HepG2 (cell line): ENCODE data around the gene MOV10L1. TPM values are rescaled to one million over a fixed set of nuclear protein-coding genes. Genes with fewer than 3 reads are reported as not detected.

Experiments used
- ATAC-seq: fragments of 200-7000 bp; cut with Tn5 transposase; 3 replicates; pipeline ENCODE4 v1.9.1; 2020; ENCODE audit warnings: mild to moderate bottlenecking, moderate library complexity
- BruUV-seq: library from RNA; stranded (reverse); fragments of 400-500 nt; replicated peaks from 2 replicates; lab custom pipeline; 2021; lab: Mats Ljungman, UMichigan
- CTCF ChIA-PET: fragments of 300-600 bp; formaldehyde crosslinking; extraction: SDS; loops from one replicate; lab custom pipeline; 2021; ENCODE audit warnings: low total read pairs, inconsistent platforms, low intra/inter-chr PET ratio; lab: Yijun Ruan, JAX
- POLR2A ChIA-PET: fragments of 350-600 bp; sonication (Branson Sonifier 250); formaldehyde crosslinking; loops from one replicate; lab custom pipeline; 2020; ENCODE audit warnings: antibody characterized with exemption, inconsistent platforms; lab: Yijun Ruan, JAX
- DNase-seq: peaks from one replicate; pipeline ENCODE4 v3.0.0-alpha.2; 2015; ENCODE audit warnings: low spot score
- FAIRE-seq: peaks from 3 replicates; lab custom pipeline; 2011; peaks lifted over from hg19 to GRCh38; lab: Jason Lieb, UNC
- H2AFZ ChIP-seq: one replicate; pipeline ENCODE4 v1.6.1; 2011; ENCODE audit warnings: low read length, inconsistent platforms
- H3K27ac ChIP-seq: fragments of 300-600 bp; 3 replicates; pipeline ENCODE4 v1.8.0; 2011; ENCODE audit warnings: mixed run types, mild to moderate bottlenecking, mixed read lengths, low read length, inconsistent platforms; ENCODE audit not compliant: insufficient read depth; ENCODE audit errors: extremely low read length
- H3K27me3 ChIP-seq, 2 experiments: fragments of 200-600 bp in 1 of 2; 2 replicates in 1 of 2; 3 replicates in 1 of 2; pipeline versions ENCODE4 v1.6.0 to v1.8.0; 2011; ENCODE audit warnings: low read length in 2 of 2, mild to moderate bottlenecking in 2 of 2, moderate library complexity in 2 of 2, inconsistent platforms in 1 of 2; ENCODE audit not compliant: insufficient read depth in 2 of 2, control insufficient read depth in 1 of 2
- H3K36me3 ChIP-seq, 2 experiments: fragments of 200-600 bp in 1 of 2; replicated peaks in 1 of 2; 2 replicates in 1 of 2; 3 replicates in 1 of 2; pipeline versions ENCODE4 v1.5.1 to v1.8.0; 2011; ENCODE audit warnings: low read length in 2 of 2, inconsistent platforms in 1 of 2; ENCODE audit not compliant: insufficient read depth in 2 of 2, control insufficient read depth in 1 of 2
- H3K4me1 ChIP-seq: 2 replicates; pipeline ENCODE4 v1.5.1; 2012; ENCODE audit warnings: low read length, inconsistent platforms; ENCODE audit not compliant: insufficient read depth
- H3K4me2 ChIP-seq: 2 replicates; pipeline ENCODE4 v1.6.0; 2011; ENCODE audit warnings: low read depth, low read length, inconsistent platforms
- H3K4me3 ChIP-seq, 3 experiments: fragments of 200-600 bp in 1 of 3; sonication (generic), shearing (Covaris generic) in 1 of 3; replicated peaks in 1 of 3; 2 replicates each; pipeline ENCODE4 v1.5.1; 2011 to 2016; ENCODE audit warnings: low read length in 3 of 3, inconsistent platforms in 2 of 3, low read depth in 2 of 3, mild to moderate bottlenecking in 2 of 3, control low read depth in 1 of 3, mixed read lengths in 1 of 3; ENCODE audit not compliant: insufficient read depth in 1 of 3
- H3K79me2 ChIP-seq: one replicate; pipeline ENCODE4 v1.6.1; 2011; ENCODE audit warnings: low read length, inconsistent platforms; ENCODE audit not compliant: insufficient read depth
- H3K9ac ChIP-seq: 2 replicates; pipeline ENCODE4 v1.6.0; 2011; ENCODE audit warnings: mild to moderate bottlenecking, low read depth, low read length, inconsistent platforms; ENCODE audit not compliant: insufficient read depth
- H3K9me3 ChIP-seq: 2 replicates; pipeline ENCODE4 v1.5.1; 2012; ENCODE audit warnings: mild to moderate bottlenecking, low read length
- H4K20me1 ChIP-seq: 2 replicates; pipeline ENCODE4 v1.6.0; 2011; ENCODE audit warnings: inconsistent platforms, mild to moderate bottlenecking, low read length, moderate library complexity; ENCODE audit not compliant: insufficient read depth
- AGO1 ChIP-seq: fragments of 200-400 bp; formaldehyde crosslinking; IDR thresholded peaks from 2 replicates; pipeline ENCODE4 v1.6.1; 2017; ENCODE audit warnings: mild to moderate bottlenecking, low read depth, low read length, moderate library complexity; ENCODE audit not compliant: poor library complexity, severe bottlenecking
- KDM6A ChIP-seq: IDR thresholded peaks from 2 replicates; pipeline ENCODE4 v1.6.1; 2016; ENCODE audit warnings: low read depth
- MAF1 ChIP-seq: sonication (generic); formaldehyde crosslinking; IDR thresholded peaks from 2 replicates; pipeline ENCODE4 v1.5.0; 2020; ENCODE audit warnings: missing genetic modification reagents, borderline replicate concordance
- POLR2A ChIP-seq, 2 experiments: IDR thresholded peaks; 2 replicates each; pipeline ENCODE4 v1.6.1; 2011; ENCODE audit warnings: low read depth in 2 of 2, low read length in 2 of 2, mild to moderate bottlenecking in 1 of 2, moderate library complexity in 1 of 2; ENCODE audit not compliant: insufficient read depth in 1 of 2
- ZNF343 ChIP-seq: sonication (generic); formaldehyde crosslinking; IDR thresholded peaks from 2 replicates; pipeline ENCODE4 v1.4.0; 2020; ENCODE audit warnings: mild to moderate bottlenecking, missing genetic modification reagents
- ZNF781 ChIP-seq: sonication (generic); formaldehyde crosslinking; IDR thresholded peaks from 2 replicates; pipeline ENCODE4 v1.5.1; 2020; ENCODE audit warnings: borderline replicate concordance, mild to moderate bottlenecking, missing genetic modification reagents; ENCODE audit errors: not compliant biosample characterization
- WGBS: methylation state at CpG from one replicate; pipeline ENCODE4 v1.1.6; 2017; ENCODE audit warnings: low lambda C conversion rate; 5-methylcytosine and 5-hydroxymethylcytosine counted together
- in situ Hi-C: cut with HindIII; loops from 2 replicates; pipeline ENCODE4 v1.10.0; 2017; ENCODE audit warnings: low pct_unique_long_range_greater_than_20kb; ENCODE audit not compliant: extremely low pct_ligation_motif_present
- intact Hi-C: fragments of 100-400 bp; cut with micrococcal nuclease; formaldehyde crosslinking; loops from one replicate; pipeline ENCODE4 v1.10.0; 2022; ENCODE audit not compliant: unreplicated experiment
- polyA plus RNA-seq, 8 experiments: library from polyadenylated mRNA; depleted of rRNA in 3 of 8; stranded (reverse) in 7 of 8; unstranded in 1 of 8; fragments of >200 nt; fragmentation: Illumina TruSeq in 4 of 8; extraction: Trizol in 4 of 8; gene quantifications; 2 replicates each; pipeline versions ENCODE4 v1.2.1 to v1.2.3, GENCODE V29; 2011 to 2016; ENCODE audit warnings: low read depth in 4 of 8, missing spikeins in 1 of 8, mixed read lengths in 1 of 8; ENCODE audit not compliant: insufficient read depth in 1 of 8
- total RNA-seq, 5 experiments: library from RNA; depleted of rRNA; stranded (reverse); fragments of >200 nt; fragmentation: Illumina TruSeq; extraction: Trizol; gene quantifications; 2 replicates each; pipeline ENCODE4 v1.2.3, GENCODE V29; 2016; ENCODE audit warnings: low read depth in 1 of 5
- TF ChIP-seq, protein P1 (sequence below): sonication (generic); formaldehyde crosslinking; IDR thresholded peaks from 2 replicates; pipeline ENCODE4 v1.5.0; 2020; ENCODE audit warnings: missing genetic modification reagents, mild to moderate bottlenecking, borderline replicate concordance
- TF ChIP-seq, protein P2 (sequence below): sonication (generic); formaldehyde crosslinking; IDR thresholded peaks from 2 replicates; pipeline ENCODE4 v1.5.0; 2020; ENCODE audit warnings: mild to moderate bottlenecking, missing genetic modification reagents

Gene MOV10L1
- total and polyA plus RNA-seq, 2 of the 13 experiments (the other 11 are each of a cell fraction or from before 2014, with no cell fraction given) = 0.11 to 0.12 TPM

DNA sequence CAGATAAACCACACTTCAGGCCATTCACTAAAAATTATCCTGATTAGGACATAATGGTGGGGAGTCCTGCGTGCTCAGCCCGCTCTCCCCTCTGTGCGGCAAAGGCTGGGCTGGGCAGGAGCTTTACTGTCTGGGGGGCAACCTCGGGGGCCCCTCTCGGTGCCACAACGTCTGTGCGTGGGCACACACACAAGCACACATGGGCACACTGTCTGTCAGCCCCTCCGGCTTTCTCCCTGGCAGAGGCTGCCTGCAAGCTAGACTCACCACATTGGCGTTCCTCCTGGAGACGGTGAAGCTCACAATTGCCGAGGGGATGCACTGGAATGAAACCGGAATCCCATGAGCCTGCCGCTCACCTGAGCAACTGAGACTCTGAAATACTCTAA, 9.7 kb upstream of the MOV10L1 start:
- no peaks in the 10 kb centered on the region for H3K79me2 ChIP-seq
- no TSS peak for BruUV-seq
- TF ChIP-seq AGO1 = no peak
- TF ChIP-seq KDM6A (CRISPR knock-in tag) = no peak
- no peak for TF ChIP-seq POLR2A (IDR thresholded peaks at IDR 0.05; ENCODE audit: insufficient read depth in 1 of 2, low read depth in 2 of 2, low read length in 2 of 2)
- TF ChIP-seq, protein P1, sequence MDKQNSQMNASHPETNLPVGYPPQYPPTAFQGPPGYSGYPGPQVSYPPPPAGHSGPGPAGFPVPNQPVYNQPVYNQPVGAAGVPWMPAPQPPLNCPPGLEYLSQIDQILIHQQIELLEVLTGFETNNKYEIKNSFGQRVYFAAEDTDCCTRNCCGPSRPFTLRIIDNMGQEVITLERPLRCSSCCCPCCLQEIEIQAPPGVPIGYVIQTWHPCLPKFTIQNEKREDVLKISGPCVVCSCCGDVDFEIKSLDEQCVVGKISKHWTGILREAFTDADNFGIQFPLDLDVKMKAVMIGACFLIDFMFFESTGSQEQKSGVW = no peak
- no peak for TF ChIP-seq ZNF343 (CRISPR knock-in tag)
- TF ChIP-seq MAF1 (CRISPR knock-in tag) = no peak
- TF ChIP-seq ZNF781 = no peak
- TF ChIP-seq, protein P2, sequence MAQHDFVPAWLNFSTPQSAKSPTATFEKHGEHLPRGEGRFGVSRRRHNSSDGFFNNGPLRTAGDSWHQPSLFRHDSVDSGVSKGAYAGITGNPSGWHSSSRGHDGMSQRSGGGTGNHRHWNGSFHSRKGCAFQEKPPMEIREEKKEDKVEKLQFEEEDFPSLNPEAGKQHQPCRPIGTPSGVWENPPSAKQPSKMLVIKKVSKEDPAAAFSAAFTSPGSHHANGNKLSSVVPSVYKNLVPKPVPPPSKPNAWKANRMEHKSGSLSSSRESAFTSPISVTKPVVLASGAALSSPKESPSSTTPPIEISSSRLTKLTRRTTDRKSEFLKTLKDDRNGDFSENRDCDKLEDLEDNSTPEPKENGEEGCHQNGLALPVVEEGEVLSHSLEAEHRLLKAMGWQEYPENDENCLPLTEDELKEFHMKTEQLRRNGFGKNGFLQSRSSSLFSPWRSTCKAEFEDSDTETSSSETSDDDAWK (CRISPR knock-in tag) = no peak
- in situ Hi-C loops (no loop called here), intact Hi-C loops (no loop called here)
- H3K27ac ChIP-seq = no peak overlapping the region
- POLR2A ChIA-PET = no interaction called here
- no peak overlapping the region for H3K9ac ChIP-seq
- H2AFZ ChIP-seq = no peak overlapping the region
- peaks cover 25% of the 10 kb centered on the region for H3K4me1 ChIP-seq
- H3K27me3 ChIP-seq = peaks cover 5 to 54% of the 10 kb centered on the region in 2 experiments; a peak in 4 of 5 replicates
- H3K4me3 ChIP-seq = no peak overlapping the region
- 60% methylated on average over 8 of the region's 13 CpGs for WGBS
- H4K20me1 ChIP-seq = no peaks in the 10 kb centered on the region
- CTCF ChIA-PET = no interaction called here
- H3K9me3 ChIP-seq = no peaks in the 10 kb centered on the region
- ATAC-seq (no peak), DNase-seq (no peak), FAIRE-seq (no peak)
- no peaks in the 10 kb centered on the region for H3K36me3 ChIP-seq
- no peak overlapping the region for H3K4me2 ChIP-seq
